Endothelial cell of umbilical vein (primary cell): ENCODE results near the gene DARS1. TPM values are rescaled to one million over a fixed set of nuclear protein-coding genes. Genes with fewer than 3 reads are reported as not detected.

Experiments used
- BruUV-seq: library from RNA; stranded (reverse); fragments of 400-500 nt; replicated peaks from 2 replicates; lab custom pipeline; 2021; lab: Mats Ljungman, UMichigan
- CTCF ChIA-PET: fragments of 300-600, 350-600 bp; sonication (Branson Sonifier 250); formaldehyde crosslinking; loops from one replicate; lab custom pipeline; 2021; ENCODE audit warnings: antibody characterized with exemption, inconsistent platforms; lab: Charles Lee
- POLR2A ChIA-PET: fragments of 300-600, 350-600 bp; sonication (Branson Sonifier 250); formaldehyde crosslinking; loops from one replicate; lab custom pipeline; 2021; ENCODE audit warnings: antibody characterized with exemption, inconsistent platforms; lab: Charles Lee
- DNase-seq: peaks from one replicate; pipeline ENCODE4 v3.0.0-alpha.2; 2011; ENCODE audit warnings: low read depth, low spot score
- FAIRE-seq: peaks from 2 replicates; lab custom pipeline; 2011; peaks lifted over from hg19 to GRCh38; lab: Jason Lieb, UNC
- H2AFZ ChIP-seq: 2 replicates; pipeline ENCODE4 v1.6.0; 2012; ENCODE audit warnings: low read depth, low read length, control low read depth, inconsistent platforms
- H3K27ac ChIP-seq: 2 replicates; pipeline ENCODE4 v1.5.1; 2011; ENCODE audit warnings: low read depth, mild to moderate bottlenecking, control low read depth, low read length, moderate library complexity; ENCODE audit not compliant: insufficient read depth
- H3K27me3 ChIP-seq, 2 experiments: 2 replicates each; pipeline versions ENCODE4 v1.6.0 to v1.6.1; 2011; ENCODE audit warnings: low read length in 2 of 2, mixed read lengths in 1 of 2; ENCODE audit not compliant: control insufficient read depth in 2 of 2, insufficient read depth in 2 of 2
- H3K36me3 ChIP-seq, 2 experiments: 2 replicates in 1 of 2; 3 replicates in 1 of 2; pipeline ENCODE4 v1.5.1; 2011; ENCODE audit warnings: low read length in 2 of 2, mild to moderate bottlenecking in 1 of 2, moderate library complexity in 1 of 2; ENCODE audit not compliant: control insufficient read depth in 2 of 2, insufficient read depth in 2 of 2; ENCODE audit errors: extremely low read depth in 1 of 2
- H3K4me1 ChIP-seq: 3 replicates; pipeline ENCODE4 v1.5.1; 2011; ENCODE audit warnings: mild to moderate bottlenecking, low read length; ENCODE audit not compliant: control insufficient read depth, insufficient read depth; ENCODE audit errors: extremely low read depth
- H3K4me2 ChIP-seq: 2 replicates; pipeline ENCODE4 v1.6.1; 2011; ENCODE audit warnings: low read length, control low read depth, mixed read lengths; ENCODE audit not compliant: insufficient read depth
- H3K4me3 ChIP-seq, 3 experiments: fragments of 200-600 bp in 1 of 3; sonication (generic), shearing (Covaris generic) in 1 of 3; replicated peaks in 1 of 3; 2 replicates each; pipeline ENCODE4 v1.5.1; 2011 to 2016; ENCODE audit warnings: control low read depth in 3 of 3, low read length in 3 of 3, mild to moderate bottlenecking in 2 of 3, inconsistent platforms in 1 of 3, low read depth in 1 of 3, moderate library complexity in 1 of 3; ENCODE audit not compliant: insufficient read depth in 1 of 3
- H3K79me2 ChIP-seq: 2 replicates; pipeline ENCODE4 v1.6.0; 2012; ENCODE audit warnings: low read length, inconsistent platforms; ENCODE audit not compliant: control insufficient read depth, insufficient read depth
- H3K9ac ChIP-seq: replicated peaks from 2 replicates; pipeline ENCODE3; 2011; ENCODE audit warnings: low read length, control low read depth; ENCODE audit not compliant: insufficient read depth; ENCODE audit errors: extremely low read depth
- H3K9me1 ChIP-seq: replicated peaks from 3 replicates; pipeline ENCODE4 v1.6.0; 2011; ENCODE audit warnings: mild to moderate bottlenecking, low read length; ENCODE audit not compliant: control insufficient read depth, insufficient read depth; ENCODE audit errors: extremely low read depth
- H3K9me3 ChIP-seq: replicated peaks from 2 replicates; pipeline ENCODE4 v1.5.1; 2012; ENCODE audit warnings: low read length, inconsistent platforms; ENCODE audit not compliant: control insufficient read depth, insufficient read depth
- H4K20me1 ChIP-seq: replicated peaks from 2 replicates; pipeline ENCODE3; 2011; ENCODE audit warnings: mild to moderate bottlenecking, low read length; ENCODE audit not compliant: control insufficient read depth, insufficient read depth; ENCODE audit errors: extremely low read depth
- EZH2 ChIP-seq: IDR thresholded peaks from 2 replicates; pipeline ENCODE4 v1.6.1; 2012; ENCODE audit warnings: borderline replicate concordance, low read depth, mild to moderate bottlenecking, moderate library complexity, low read length, inconsistent platforms; ENCODE audit not compliant: severe bottlenecking
- FOS ChIP-seq: IDR thresholded peaks from 2 replicates; pipeline ENCODE4 v1.6.1; 2011; ENCODE audit warnings: mild to moderate bottlenecking, low read length, moderate library complexity, borderline replicate concordance; ENCODE audit not compliant: insufficient read depth
- GATA2 ChIP-seq: IDR thresholded peaks from 2 replicates; pipeline ENCODE4 v1.7.0; 2011; ENCODE audit warnings: low read depth, mild to moderate bottlenecking, moderate library complexity, mixed read lengths, low read length; ENCODE audit not compliant: insufficient read length, insufficient read depth
- MYC ChIP-seq: IDR thresholded peaks from one replicate; pipeline ENCODE4 v1.6.1; 2011; ENCODE audit warnings: mild to moderate bottlenecking, low read depth, low read length
- POLR2A ChIP-seq: IDR thresholded peaks from 2 replicates; pipeline ENCODE4 v1.6.1; 2012; ENCODE audit warnings: low read depth, mild to moderate bottlenecking, control low read depth, low read length
- POLR2AphosphoS5 ChIP-seq: IDR thresholded peaks from 2 replicates; pipeline ENCODE4 v1.6.1; 2012; ENCODE audit warnings: low read depth, mild to moderate bottlenecking, control low read depth, low read length, moderate library complexity; ENCODE audit not compliant: insufficient read depth
- dilution Hi-C: fragments of 300-500 bp; cut with MboI; formaldehyde crosslinking; loops from one replicate; pipeline ENCODE4 v1.15.0; 2019; ENCODE audit warnings: low sequenced_read_pairs; ENCODE audit not compliant: extremely low pct_ligation_motif_present
- intact Hi-C: fragments of 100-400 bp; cut with micrococcal nuclease; formaldehyde crosslinking; loops from one replicate; pipeline ENCODE4 v1.10.0; 2022
- polyA plus RNA-seq, 4 experiments: library from polyadenylated mRNA; depleted of rRNA in 3 of 4; stranded (reverse) in 3 of 4; unstranded in 1 of 4; fragments of >200 nt; gene quantifications; 2 replicates each; pipeline versions ENCODE4 v1.2.1 to v1.2.3, GENCODE V29; 2011 to 2012; ENCODE audit warnings: missing spikeins in 1 of 4
- total RNA-seq: library from RNA; stranded (reverse); gene quantifications from 2 replicates; pipeline ENCODE4 v1.2.3, GENCODE V29; 2021
- TF ChIP-seq, protein P1 (sequence below), 2 donors: IDR thresholded peaks; 1 replicate in 1 of 2; 2 replicates in 1 of 2; pipeline ENCODE4 v1.5.1; 2011; ENCODE audit warnings: low read length in 2 of 2, mild to moderate bottlenecking in 2 of 2, moderate library complexity in 2 of 2, control low read depth in 1 of 2, inconsistent platforms in 1 of 2, low read depth in 1 of 2; ENCODE audit not compliant: insufficient read depth in 1 of 2; ENCODE audit errors: extremely low read depth in 1 of 2

The DARS1 gene
- total and polyA plus RNA-seq, 2 donors (not counting 3 experiments of a cell fraction or from before 2014, with no cell fraction given) = 20.9 to 41.5 TPM

DNA sequence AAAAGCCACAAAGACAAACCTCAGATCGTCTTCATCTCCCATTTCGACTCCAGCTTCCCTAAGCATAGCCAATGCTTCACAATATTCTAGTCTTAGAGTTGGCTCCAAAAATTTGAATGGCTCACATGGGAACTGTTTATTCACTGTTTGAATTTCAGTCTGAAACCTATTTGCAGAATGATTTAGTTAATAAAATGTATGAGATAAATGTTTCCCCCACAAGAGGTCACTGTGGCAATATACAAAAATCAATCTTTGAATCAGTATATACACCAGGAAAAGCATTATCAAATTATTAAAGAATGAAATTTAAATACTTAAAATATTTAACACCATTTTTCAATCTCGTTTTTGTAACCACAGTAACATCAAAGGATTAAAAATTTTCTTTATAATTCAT, 69.2 kb downstream of the DARS1 start:
- Histone ChIP-seq H3K4me2 (no peak overlapping the region), H3K79me2 (no peaks in the 10 kb centered on the region), H3K4me3 (no peak overlapping the region), H3K4me1 (no peaks in the 10 kb centered on the region), H3K27me3 (no peaks in the 10 kb centered on the region), H3K9me1 (no peaks in the 10 kb centered on the region), H4K20me1 (no peaks in the 10 kb centered on the region), H3K27ac (no peak overlapping the region), H3K9me3 (no peaks in the 10 kb centered on the region), H3K9ac (no peak overlapping the region), H3K36me3 (no peaks in the 10 kb centered on the region), H2AFZ (no peak overlapping the region)
- no TSS peak for BruUV-seq
- POLR2A ChIA-PET = no interaction called here
- FAIRE-seq = no peak
- CTCF ChIA-PET = interaction anchor here (2.0 to 4.4 kb wide), 3 partner anchors 461 to 469 kb away, joined by 16 to 39 read pairs (median 19); no protein-coding TSS in a partner anchor
- dilution Hi-C loops = no loop called here
- intact Hi-C loops = loop anchor here (1.0 to 5.0 kb wide), 5 partner anchors 96 to 468 kb away; partner anchors contain the start of gene CXCR4
- DNase-seq = peak; percentile 76
- TF ChIP-seq, protein P1, sequence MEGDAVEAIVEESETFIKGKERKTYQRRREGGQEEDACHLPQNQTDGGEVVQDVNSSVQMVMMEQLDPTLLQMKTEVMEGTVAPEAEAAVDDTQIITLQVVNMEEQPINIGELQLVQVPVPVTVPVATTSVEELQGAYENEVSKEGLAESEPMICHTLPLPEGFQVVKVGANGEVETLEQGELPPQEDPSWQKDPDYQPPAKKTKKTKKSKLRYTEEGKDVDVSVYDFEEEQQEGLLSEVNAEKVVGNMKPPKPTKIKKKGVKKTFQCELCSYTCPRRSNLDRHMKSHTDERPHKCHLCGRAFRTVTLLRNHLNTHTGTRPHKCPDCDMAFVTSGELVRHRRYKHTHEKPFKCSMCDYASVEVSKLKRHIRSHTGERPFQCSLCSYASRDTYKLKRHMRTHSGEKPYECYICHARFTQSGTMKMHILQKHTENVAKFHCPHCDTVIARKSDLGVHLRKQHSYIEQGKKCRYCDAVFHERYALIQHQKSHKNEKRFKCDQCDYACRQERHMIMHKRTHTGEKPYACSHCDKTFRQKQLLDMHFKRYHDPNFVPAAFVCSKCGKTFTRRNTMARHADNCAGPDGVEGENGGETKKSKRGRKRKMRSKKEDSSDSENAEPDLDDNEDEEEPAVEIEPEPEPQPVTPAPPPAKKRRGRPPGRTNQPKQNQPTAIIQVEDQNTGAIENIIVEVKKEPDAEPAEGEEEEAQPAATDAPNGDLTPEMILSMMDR (IDR thresholded peaks at IDR 0.05; ENCODE audit: extremely low read depth in 1 of 2, insufficient read depth in 1 of 2, low read depth in 1 of 2, low read length in 2 of 2) = peak; percentile 7 to 26
- TF ChIP-seq GATA2 = no peak

DNA sequence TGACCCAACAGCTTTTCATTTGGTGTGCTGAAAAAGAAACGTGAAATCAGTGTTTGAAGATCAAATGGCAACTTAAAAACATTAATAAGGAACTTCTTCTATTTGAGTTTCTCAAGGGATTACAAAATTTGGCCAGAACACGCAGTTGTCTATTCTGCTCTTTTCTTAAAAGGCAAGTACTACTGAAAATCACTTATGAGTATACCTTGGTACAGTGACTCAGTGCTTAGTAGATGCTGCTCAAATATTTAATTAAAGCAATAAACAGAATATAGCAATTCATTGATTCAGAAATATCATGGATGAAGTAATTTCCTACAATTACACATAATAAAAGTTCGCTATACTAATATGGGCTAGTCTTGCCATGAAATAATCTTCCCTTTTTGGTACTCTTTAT, 70.9 kb downstream of the DARS1 start:
- no peak overlapping the region for H3K9ac ChIP-seq
- intact Hi-C loops = loop anchor here (5.0 kb wide), 3 partner anchors 37 to 1923 kb away; partner anchors contain the start of gene MCM6

More for the DNA sequence above, 70.9 kb downstream of the DARS1 start:
- FAIRE-seq (no peak), DNase-seq (no peak)
- Histone ChIP-seq H3K36me3 (no peaks in the 10 kb centered on the region), H3K4me1 (peaks cover 9% of the 10 kb centered on the region), H3K4me2 (no peak overlapping the region), H2AFZ (no peak overlapping the region), H3K79me2 (no peaks in the 10 kb centered on the region), H3K9me1 (no peaks in the 10 kb centered on the region), H3K27me3 (no peaks in the 10 kb centered on the region), H3K4me3 (no peak overlapping the region), H3K27ac (no peak overlapping the region), H3K9me3 (no peaks in the 10 kb centered on the region), H4K20me1 (no peaks in the 10 kb centered on the region)
- dilution Hi-C loops = no loop called here
- CTCF ChIA-PET = interaction anchor here (0.6 to 2.3 kb wide), 28 partner anchors 8 to 1924 kb away, joined by 3 to 127 read pairs (median 4); partner anchors contain the start of gene DARS1
- POLR2A ChIA-PET = no interaction called here
- no TSS peak for BruUV-seq
- TF ChIP-seq FOS (no peak), POLR2A (no peak), POLR2AphosphoS5 (no peak), EZH2 (no peak), GATA2 (no peak), MYC (no peak)
- TF ChIP-seq, protein P1 (IDR thresholded peaks at IDR 0.05; ENCODE audit: extremely low read depth in 1 of 2, insufficient read depth in 1 of 2, low read depth in 1 of 2, low read length in 2 of 2) = no peak
